Middle frontal gyrus (tissue), 1 donor: Measurements from ENCODE around the gene EXOC2.
"Not testable (repeated sequence)": the region's sequence is repeated elsewhere in the genome, so short reads cannot be mapped to it uniquely, and the experiment has no call there.

ENCODE experiments used
- DNase-seq: peaks from one replicate; pipeline ENCODE4 v3.0.0-alpha.2; 2015; ENCODE audit warnings: low spot score; ENCODE audit errors: extremely low spot score

Gene EXOC2

GRCh38 chr6:683742-684440 lies 9.0 kb downstream of the EXOC2 start:
- no peak for DNase-seq

- no peak for DNase-seq
Measured at GRCh38 chr6:680666-681340, 12.1 kb downstream of the EXOC2 start.

- DNase-seq = no peak
Measured at GRCh38 chr6:680251-680650, 12.7 kb downstream of the EXOC2 start.

GRCh38 chr6:679282-679681 lies 13.7 kb downstream of the EXOC2 start:
- no peak for DNase-seq

- no peak for DNase-seq
Measured at GRCh38 chr6:678520-678919, 14.4 kb downstream of the EXOC2 start.

GRCh38 chr6:677919-678318 lies 15.0 kb downstream of the EXOC2 start:
- DNase-seq = no peak

GRCh38 chr6:674956-675355 lies 18.0 kb downstream of the EXOC2 start:
- no peak for DNase-seq

GRCh38 chr6:674406-674805 lies 18.5 kb downstream of the EXOC2 start:
- DNase-seq = no peak

- no peak for DNase-seq
Measured at GRCh38 chr6:667253-667927, 25.5 kb downstream of the EXOC2 start.

GRCh38 chr6:665403-666267 lies 27.3 kb downstream of the EXOC2 start:
- DNase-seq = no peak

- DNase-seq = not testable (repeated sequence)
Measured at GRCh38 chr6:663788-664187, 29.2 kb downstream of the EXOC2 start.

- no peak for DNase-seq
Measured at GRCh38 chr6:659716-660581, 33.0 kb downstream of the EXOC2 start.

GRCh38 chr6:658244-658643 lies 34.7 kb downstream of the EXOC2 start:
- DNase-seq = no peak

GRCh38 chr6:657743-658142 lies 35.2 kb downstream of the EXOC2 start:
- no peak for DNase-seq

GRCh38 chr6:656460-657252 lies 36.3 kb downstream of the EXOC2 start, which contains the start of gene HUS1B:
HUS1B (minus strand) TSS chr6:657100; CDS start chr6:656944, 156 bp downstream.
- no peak for DNase-seq

- no peak for DNase-seq
Measured at GRCh38 chr6:654136-654535, 38.8 kb downstream of the EXOC2 start.

- no peak for DNase-seq
Measured at GRCh38 chr6:652865-653264, 40.1 kb downstream of the EXOC2 start.

GRCh38 chr6:650098-650497 lies 42.8 kb downstream of the EXOC2 start:
- no peak for DNase-seq

GRCh38 chr6:642805-643204 lies 50.1 kb downstream of the EXOC2 start:
- DNase-seq = no peak
